ENCODE data around the gene ELL. TPM values are rescaled to one million over a fixed set of nuclear protein-coding genes. Genes with fewer than 3 reads are reported as not detected.

Gene ELL
- total RNA-seq, 1 experiment from 2014 or later, result 17.0 TPM

- TF ChIP-seq, protein P1, sequence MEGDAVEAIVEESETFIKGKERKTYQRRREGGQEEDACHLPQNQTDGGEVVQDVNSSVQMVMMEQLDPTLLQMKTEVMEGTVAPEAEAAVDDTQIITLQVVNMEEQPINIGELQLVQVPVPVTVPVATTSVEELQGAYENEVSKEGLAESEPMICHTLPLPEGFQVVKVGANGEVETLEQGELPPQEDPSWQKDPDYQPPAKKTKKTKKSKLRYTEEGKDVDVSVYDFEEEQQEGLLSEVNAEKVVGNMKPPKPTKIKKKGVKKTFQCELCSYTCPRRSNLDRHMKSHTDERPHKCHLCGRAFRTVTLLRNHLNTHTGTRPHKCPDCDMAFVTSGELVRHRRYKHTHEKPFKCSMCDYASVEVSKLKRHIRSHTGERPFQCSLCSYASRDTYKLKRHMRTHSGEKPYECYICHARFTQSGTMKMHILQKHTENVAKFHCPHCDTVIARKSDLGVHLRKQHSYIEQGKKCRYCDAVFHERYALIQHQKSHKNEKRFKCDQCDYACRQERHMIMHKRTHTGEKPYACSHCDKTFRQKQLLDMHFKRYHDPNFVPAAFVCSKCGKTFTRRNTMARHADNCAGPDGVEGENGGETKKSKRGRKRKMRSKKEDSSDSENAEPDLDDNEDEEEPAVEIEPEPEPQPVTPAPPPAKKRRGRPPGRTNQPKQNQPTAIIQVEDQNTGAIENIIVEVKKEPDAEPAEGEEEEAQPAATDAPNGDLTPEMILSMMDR (conservative IDR thresholded peaks at IDR 0.05), result no peak
- H3K23ac ChIP-seq (ENCODE audit: insufficient read length, low read depth, low read length), result no peak overlapping the region
- H3K14ac ChIP-seq (ENCODE audit: insufficient read depth, low read length), result no peak overlapping the region
- peaks cover 5 to 10% of the 10 kb centered on the region in 2 experiments for H3K4me1 Mint-ChIP-seq
- no peaks in the 10 kb centered on the region for H3K4me1 ChIP-seq (ENCODE audit: insufficient read depth, low read length)
- H2BK120ac ChIP-seq (ENCODE audit: low read depth, low read length, poor library complexity, severe bottlenecking), result no peak overlapping the region
- no peaks in the 10 kb centered on the region for H3K79me2 ChIP-seq (ENCODE audit: insufficient read depth, low read length)
- no peak overlapping the region for H3T11ph ChIP-seq (ENCODE audit: low read length)
- H3K79me1 ChIP-seq (ENCODE audit: insufficient read depth, low read depth, low read length, poor library complexity, severe bottlenecking), result no peaks in the 10 kb centered on the region
- H3K4ac ChIP-seq (ENCODE audit: low read depth, low read length), result no peak overlapping the region
- WGBS (ENCODE audit: extremely low coverage, insufficient read length, low lambda C conversion rate), result no CpG with 5 or more reads among the region's 3 CpGs
- no peaks in the 10 kb centered on the region for H3K9me3 Mint-ChIP-seq
- H2BK5ac ChIP-seq (ENCODE audit: insufficient read length, low read length), result no peak overlapping the region
- no peaks in the 10 kb centered on the region for H3K23me2 ChIP-seq (ENCODE audit: insufficient read length, low read depth, low read length, poor library complexity, severe bottlenecking)
- H2AK5ac ChIP-seq (ENCODE audit: insufficient read length, low read length), result no peak overlapping the region
- no peaks in the 10 kb centered on the region for H3K27me3 ChIP-seq (ENCODE audit: insufficient read depth, low read length)
- no peak overlapping the region for H3K18ac ChIP-seq (ENCODE audit: insufficient read length, low read depth, low read length)
- H4K20me1 ChIP-seq (ENCODE audit: control insufficient read depth, insufficient read depth, insufficient read length), result no peaks in the 10 kb centered on the region
- H4K91ac ChIP-seq (ENCODE audit: insufficient read length, low read depth, low read length), result no peak overlapping the region
- no peak overlapping the region for H2BK15ac ChIP-seq (ENCODE audit: low read depth, low read length)
- H3K4me2 ChIP-seq (ENCODE audit: insufficient read depth, insufficient read length, low read length), result no peak overlapping the region
- H3K27ac Mint-ChIP-seq, result no peak overlapping the region; a peak in 1 of 7 replicates
- no peak overlapping the region for H3K56ac ChIP-seq (ENCODE audit: insufficient read length, low read depth, low read length)
- no peak overlapping the region for H3K27ac ChIP-seq (ENCODE audit: insufficient read length, low read depth, low read length)
- no peak overlapping the region for H3K9ac ChIP-seq (ENCODE audit: extremely low read depth, insufficient read length, low read length)
- H3K9me3 ChIP-seq (ENCODE audit: control insufficient read depth, low read depth, low read length), result no peaks in the 10 kb centered on the region
- no peak overlapping the region for H2BK12ac ChIP-seq (ENCODE audit: insufficient read length, low read depth, low read length)
- H3K27me3 Mint-ChIP-seq (ENCODE audit: low read depth), result no peaks in the 10 kb centered on the region
- H3K36me3 Mint-ChIP-seq (ENCODE audit: insufficient read depth in 1 of 3, low read depth in 3 of 3), result peaks cover 0 to 16% (median 10%) of the 10 kb centered on the region in 3 experiments; a peak in 5 of 7 replicates
- H3K4me3 Mint-ChIP-seq, result no peak overlapping the region
- no peak overlapping the region for H2BK20ac ChIP-seq (ENCODE audit: low read depth, low read length, poor library complexity, severe bottlenecking)
- H2AFZ ChIP-seq (ENCODE audit: low read length), result no peak overlapping the region
- no peak overlapping the region for H4K5ac ChIP-seq (ENCODE audit: insufficient read length, low read depth, low read length)
- no peak for DNase-seq
- H4K8ac ChIP-seq (replicated peaks; ENCODE audit: insufficient read length, low read depth, low read length), result no peak overlapping the region
Measured at GRCh38 chr19:18468517-18468916, 53.4 kb downstream of the ELL start.
